Endothelial cell of umbilical vein (primary cell): ENCODE data around the gene NINL. TPM values are rescaled to one million over a fixed set of nuclear protein-coding genes. Genes with fewer than 3 reads are reported as not detected.

ENCODE experiments used
- BruUV-seq: library from RNA; stranded (reverse); fragments of 400-500 nt; replicated peaks from 2 replicates; lab custom pipeline; 2021; lab: Mats Ljungman, UMichigan
- CTCF ChIA-PET: fragments of 300-600, 350-600 bp; sonication (Branson Sonifier 250); formaldehyde crosslinking; loops from one replicate; lab custom pipeline; 2021; ENCODE audit warnings: antibody characterized with exemption, inconsistent platforms; lab: Charles Lee
- POLR2A ChIA-PET: fragments of 300-600, 350-600 bp; sonication (Branson Sonifier 250); formaldehyde crosslinking; loops from one replicate; lab custom pipeline; 2021; ENCODE audit warnings: antibody characterized with exemption, inconsistent platforms; lab: Charles Lee
- DNase-seq: peaks from one replicate; pipeline ENCODE4 v3.0.0-alpha.2; 2011; ENCODE audit warnings: low read depth, low spot score
- FAIRE-seq: peaks from 2 replicates; lab custom pipeline; 2011; peaks lifted over from hg19 to GRCh38; lab: Jason Lieb, UNC
- H2AFZ ChIP-seq: 2 replicates; pipeline ENCODE4 v1.6.0; 2012; ENCODE audit warnings: low read depth, low read length, control low read depth, inconsistent platforms
- H3K27ac ChIP-seq: 2 replicates; pipeline ENCODE4 v1.5.1; 2011; ENCODE audit warnings: low read depth, mild to moderate bottlenecking, control low read depth, low read length, moderate library complexity; ENCODE audit not compliant: insufficient read depth
- H3K27me3 ChIP-seq, 2 experiments: 2 replicates each; pipeline versions ENCODE4 v1.6.0 to v1.6.1; 2011; ENCODE audit warnings: low read length in 2 of 2, mixed read lengths in 1 of 2; ENCODE audit not compliant: control insufficient read depth in 2 of 2, insufficient read depth in 2 of 2
- H3K36me3 ChIP-seq, 2 experiments: 2 replicates in 1 of 2; 3 replicates in 1 of 2; pipeline ENCODE4 v1.5.1; 2011; ENCODE audit warnings: low read length in 2 of 2, mild to moderate bottlenecking in 1 of 2, moderate library complexity in 1 of 2; ENCODE audit not compliant: control insufficient read depth in 2 of 2, insufficient read depth in 2 of 2; ENCODE audit errors: extremely low read depth in 1 of 2
- H3K4me1 ChIP-seq: 3 replicates; pipeline ENCODE4 v1.5.1; 2011; ENCODE audit warnings: mild to moderate bottlenecking, low read length; ENCODE audit not compliant: control insufficient read depth, insufficient read depth; ENCODE audit errors: extremely low read depth
- H3K4me2 ChIP-seq: 2 replicates; pipeline ENCODE4 v1.6.1; 2011; ENCODE audit warnings: low read length, control low read depth, mixed read lengths; ENCODE audit not compliant: insufficient read depth
- H3K4me3 ChIP-seq, 3 experiments: fragments of 200-600 bp in 1 of 3; sonication (generic), shearing (Covaris generic) in 1 of 3; replicated peaks in 1 of 3; 2 replicates each; pipeline ENCODE4 v1.5.1; 2011 to 2016; ENCODE audit warnings: control low read depth in 3 of 3, low read length in 3 of 3, mild to moderate bottlenecking in 2 of 3, inconsistent platforms in 1 of 3, low read depth in 1 of 3, moderate library complexity in 1 of 3; ENCODE audit not compliant: insufficient read depth in 1 of 3
- H3K79me2 ChIP-seq: 2 replicates; pipeline ENCODE4 v1.6.0; 2012; ENCODE audit warnings: low read length, inconsistent platforms; ENCODE audit not compliant: control insufficient read depth, insufficient read depth
- H3K9ac ChIP-seq: replicated peaks from 2 replicates; pipeline ENCODE3; 2011; ENCODE audit warnings: low read length, control low read depth; ENCODE audit not compliant: insufficient read depth; ENCODE audit errors: extremely low read depth
- H3K9me1 ChIP-seq: replicated peaks from 3 replicates; pipeline ENCODE4 v1.6.0; 2011; ENCODE audit warnings: mild to moderate bottlenecking, low read length; ENCODE audit not compliant: control insufficient read depth, insufficient read depth; ENCODE audit errors: extremely low read depth
- H3K9me3 ChIP-seq: replicated peaks from 2 replicates; pipeline ENCODE4 v1.5.1; 2012; ENCODE audit warnings: low read length, inconsistent platforms; ENCODE audit not compliant: control insufficient read depth, insufficient read depth
- H4K20me1 ChIP-seq: replicated peaks from 2 replicates; pipeline ENCODE3; 2011; ENCODE audit warnings: mild to moderate bottlenecking, low read length; ENCODE audit not compliant: control insufficient read depth, insufficient read depth; ENCODE audit errors: extremely low read depth
- CTCF ChIP-seq, 2 donors: IDR thresholded peaks; 1 replicate in 1 of 2; 2 replicates in 1 of 2; pipeline ENCODE4 v1.5.1; 2011; ENCODE audit warnings: low read length in 2 of 2, mild to moderate bottlenecking in 2 of 2, moderate library complexity in 2 of 2, control low read depth in 1 of 2, inconsistent platforms in 1 of 2, low read depth in 1 of 2; ENCODE audit not compliant: insufficient read depth in 1 of 2; ENCODE audit errors: extremely low read depth in 1 of 2
- EZH2 ChIP-seq: IDR thresholded peaks from 2 replicates; pipeline ENCODE4 v1.6.1; 2012; ENCODE audit warnings: borderline replicate concordance, low read depth, mild to moderate bottlenecking, moderate library complexity, low read length, inconsistent platforms; ENCODE audit not compliant: severe bottlenecking
- FOS ChIP-seq: IDR thresholded peaks from 2 replicates; pipeline ENCODE4 v1.6.1; 2011; ENCODE audit warnings: mild to moderate bottlenecking, low read length, moderate library complexity, borderline replicate concordance; ENCODE audit not compliant: insufficient read depth
- GATA2 ChIP-seq: IDR thresholded peaks from 2 replicates; pipeline ENCODE4 v1.7.0; 2011; ENCODE audit warnings: low read depth, mild to moderate bottlenecking, moderate library complexity, mixed read lengths, low read length; ENCODE audit not compliant: insufficient read length, insufficient read depth
- JUN ChIP-seq: IDR thresholded peaks from 2 replicates; pipeline ENCODE4 v1.6.1; 2011; ENCODE audit warnings: borderline replicate concordance, low read depth; ENCODE audit not compliant: insufficient read length, insufficient read depth
- MAX ChIP-seq: IDR thresholded peaks from 2 replicates; pipeline ENCODE4 v1.6.1; 2011; ENCODE audit not compliant: insufficient read depth, insufficient read length
- MYC ChIP-seq: IDR thresholded peaks from one replicate; pipeline ENCODE4 v1.6.1; 2011; ENCODE audit warnings: mild to moderate bottlenecking, low read depth, low read length
- POLR2A ChIP-seq: IDR thresholded peaks from 2 replicates; pipeline ENCODE4 v1.6.1; 2012; ENCODE audit warnings: low read depth, mild to moderate bottlenecking, control low read depth, low read length
- POLR2AphosphoS5 ChIP-seq: IDR thresholded peaks from 2 replicates; pipeline ENCODE4 v1.6.1; 2012; ENCODE audit warnings: low read depth, mild to moderate bottlenecking, control low read depth, low read length, moderate library complexity; ENCODE audit not compliant: insufficient read depth
- dilution Hi-C: fragments of 300-500 bp; cut with MboI; formaldehyde crosslinking; loops from one replicate; pipeline ENCODE4 v1.15.0; 2019; ENCODE audit warnings: low sequenced_read_pairs; ENCODE audit not compliant: extremely low pct_ligation_motif_present
- intact Hi-C: fragments of 100-400 bp; cut with micrococcal nuclease; formaldehyde crosslinking; loops from one replicate; pipeline ENCODE4 v1.10.0; 2022
- polyA plus RNA-seq, 4 experiments: library from polyadenylated mRNA; depleted of rRNA in 3 of 4; stranded (reverse) in 3 of 4; unstranded in 1 of 4; fragments of >200 nt; gene quantifications; 2 replicates each; pipeline versions ENCODE4 v1.2.1 to v1.2.3, GENCODE V29; 2011 to 2012; ENCODE audit warnings: missing spikeins in 1 of 4
- total RNA-seq: library from RNA; stranded (reverse); gene quantifications from 2 replicates; pipeline ENCODE4 v1.2.3, GENCODE V29; 2021

The NINL gene
- total and polyA plus RNA-seq, 2 donors (not counting 3 experiments of a cell fraction or from before 2014, with no cell fraction given), result 13.2 to 25.5 TPM

GRCh38 chr20:25527949-25528348, 57.4 kb downstream of the NINL start:
- intact Hi-C loops, result no loop called here
- FAIRE-seq, result no peak
- POLR2A ChIA-PET, result no interaction called here

More at GRCh38 chr20:25527949-25528348, 57.4 kb downstream of the NINL start:
- Histone ChIP-seq H3K4me1 (peaks cover under 1% of the 10 kb centered on the region), H3K9ac (no peak overlapping the region), H3K4me2 (no peak overlapping the region), H3K36me3 (peaks cover 0 to 9% of the 10 kb centered on the region in 2 experiments), H3K27ac (no peak overlapping the region), H3K9me1 (no peaks in the 10 kb centered on the region), H3K9me3 (no peaks in the 10 kb centered on the region), H3K79me2 (peaks cover 5% of the 10 kb centered on the region), H4K20me1 (no peaks in the 10 kb centered on the region), H3K4me3 (no peak overlapping the region), H2AFZ (no peak overlapping the region), H3K27me3 (no peaks in the 10 kb centered on the region)
- no peak for DNase-seq
- dilution Hi-C loops, result no loop called here
- TF ChIP-seq CTCF (IDR thresholded peaks at IDR 0.05; ENCODE audit: extremely low read depth in 1 of 2, insufficient read depth in 1 of 2, low read depth in 1 of 2, low read length in 2 of 2) (no peak), MAX (no peak), EZH2 (no peak), POLR2AphosphoS5 (no peak), POLR2A (no peak), MYC (no peak), FOS (no peak), JUN (no peak), GATA2 (no peak)
- CTCF ChIA-PET, result no interaction called here
- BruUV-seq, result no TSS peak
